ENCODE data around the gene SPATA25.
A peak's percentile ranks its signal among the peaks of the same experiment; 100 is the strongest.
"Not testable (repeated sequence)": the region's sequence is repeated elsewhere in the genome, so short reads cannot be mapped to it uniquely, and the experiment has no call there.

Gene SPATA25

GRCh38 chr20:45887346-45887715 is at the start of gene SPATA25:
SPATA25 (minus strand) TSS chr20:45887622; CDS start chr20:45887590, 32 bp downstream.
- no peak for DNase-seq (ENCODE audit: low read depth)

- no peak for DNase-seq (ENCODE audit: low read depth)
Measured at GRCh38 chr20:45935416-45936046, 48.1 kb upstream of the SPATA25 start.

- DNase-seq (ENCODE audit: low read depth) = peak; percentile 94
Measured at GRCh38 chr20:45934586-45935415, 47.4 kb upstream of the SPATA25 start, which contains the start of gene PCIF1. PCIF1 (plus strand) TSS chr20:45934683; CDS start chr20:45939000, 4,317 bp downstream.

- DNase-seq (ENCODE audit: low read depth) = no peak
Measured at GRCh38 chr20:45934046-45934585, 46.7 kb upstream of the SPATA25 start.

GRCh38 chr20:45933266-45934045 is 46.0 kb upstream of the SPATA25 start:
- peak; percentile 73 for DNase-seq (ENCODE audit: low read depth)

DNA sequence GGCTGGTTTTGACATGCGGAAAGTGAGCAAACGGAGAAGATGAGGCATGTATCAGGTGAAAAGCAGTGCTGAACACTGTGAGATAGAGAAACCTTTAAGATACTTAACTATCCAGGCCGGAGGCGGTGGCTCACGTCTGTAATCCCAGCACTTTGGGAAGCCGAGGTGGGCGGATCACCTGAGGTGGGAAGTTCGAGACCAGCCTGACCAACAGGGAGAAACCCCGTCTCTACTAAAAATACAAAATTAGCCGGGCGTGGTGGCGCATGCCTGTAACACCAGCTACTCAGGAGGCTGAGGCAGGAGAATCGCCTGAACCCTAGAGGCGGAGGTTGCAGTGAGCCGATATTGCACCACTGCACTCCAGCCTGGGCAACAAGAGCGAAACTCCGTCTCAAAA is 44.3 kb upstream of the SPATA25 start:
- not testable (repeated sequence) for DNase-seq (ENCODE audit: low read depth)

GRCh38 chr20:45927071-45927878 is 39.9 kb upstream of the SPATA25 start:
- DNase-seq (ENCODE audit: low read depth) = no peak

DNA sequence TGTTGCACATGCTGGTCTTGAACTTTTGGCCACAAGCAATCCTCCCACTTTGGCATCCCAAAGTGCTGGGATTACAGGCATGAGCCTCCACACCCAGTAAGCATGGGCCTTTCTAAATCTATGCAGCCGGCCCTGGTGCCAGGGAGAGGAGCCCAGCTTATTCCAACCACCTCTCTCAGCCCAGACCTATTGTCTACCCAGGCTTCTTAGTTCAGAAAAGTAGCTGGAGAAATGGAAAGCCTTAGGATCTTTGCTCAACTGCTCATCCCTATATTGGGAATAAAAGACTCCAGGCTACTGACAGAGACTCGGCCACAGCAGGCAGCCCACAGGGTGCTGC is 39.3 kb upstream of the SPATA25 start:
- DNase-seq (ENCODE audit: low read depth) = no peak

- no peak for DNase-seq (ENCODE audit: low read depth)
Measured at GRCh38 chr20:45925821-45926506, 38.5 kb upstream of the SPATA25 start.

DNA sequence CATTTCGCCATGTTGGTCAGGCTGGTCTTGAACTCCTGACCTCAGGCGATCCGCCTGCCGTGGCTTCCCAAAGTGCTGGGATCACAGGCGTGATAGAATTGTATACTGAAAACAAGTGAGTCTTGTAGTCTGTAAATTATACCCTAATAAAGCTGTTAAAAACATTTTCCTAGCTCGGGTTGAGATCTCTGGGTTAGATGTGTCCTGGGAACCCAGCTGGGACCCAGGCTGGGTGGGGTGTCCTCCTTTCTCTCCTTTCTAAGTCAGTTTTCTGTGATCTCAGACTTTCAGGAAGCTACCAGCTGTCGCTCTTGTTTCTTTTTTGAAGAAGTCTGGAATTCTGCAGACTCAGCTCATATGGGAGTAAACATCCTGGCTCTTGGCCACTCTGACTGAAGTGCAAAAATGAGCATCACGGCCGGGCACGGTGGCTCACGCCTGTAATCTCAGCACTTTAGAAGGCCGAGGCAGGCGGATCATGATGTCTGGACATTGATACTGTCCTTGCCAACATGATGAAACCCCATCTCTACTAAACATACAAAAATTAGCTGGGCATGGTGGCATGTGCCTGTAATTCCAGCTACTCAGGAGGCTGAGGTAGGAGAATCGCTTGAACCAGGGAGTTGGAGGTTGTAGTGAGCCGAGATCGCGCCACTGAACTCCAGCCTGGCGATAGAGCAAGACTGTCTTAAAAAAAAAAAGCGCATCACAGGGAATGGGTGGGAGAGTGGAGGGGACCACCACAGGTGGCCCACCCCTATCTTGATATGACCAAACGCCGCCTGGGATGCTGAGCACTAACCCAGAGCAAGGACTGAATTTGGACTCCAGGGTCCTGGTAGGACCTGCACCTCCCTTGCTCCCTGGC is 37.2 kb upstream of the SPATA25 start:
- no peak for DNase-seq (ENCODE audit: low read depth)

GRCh38 chr20:45921337-45922189 is 34.1 kb upstream of the SPATA25 start:
- DNase-seq (ENCODE audit: low read depth) = no peak

DNA sequence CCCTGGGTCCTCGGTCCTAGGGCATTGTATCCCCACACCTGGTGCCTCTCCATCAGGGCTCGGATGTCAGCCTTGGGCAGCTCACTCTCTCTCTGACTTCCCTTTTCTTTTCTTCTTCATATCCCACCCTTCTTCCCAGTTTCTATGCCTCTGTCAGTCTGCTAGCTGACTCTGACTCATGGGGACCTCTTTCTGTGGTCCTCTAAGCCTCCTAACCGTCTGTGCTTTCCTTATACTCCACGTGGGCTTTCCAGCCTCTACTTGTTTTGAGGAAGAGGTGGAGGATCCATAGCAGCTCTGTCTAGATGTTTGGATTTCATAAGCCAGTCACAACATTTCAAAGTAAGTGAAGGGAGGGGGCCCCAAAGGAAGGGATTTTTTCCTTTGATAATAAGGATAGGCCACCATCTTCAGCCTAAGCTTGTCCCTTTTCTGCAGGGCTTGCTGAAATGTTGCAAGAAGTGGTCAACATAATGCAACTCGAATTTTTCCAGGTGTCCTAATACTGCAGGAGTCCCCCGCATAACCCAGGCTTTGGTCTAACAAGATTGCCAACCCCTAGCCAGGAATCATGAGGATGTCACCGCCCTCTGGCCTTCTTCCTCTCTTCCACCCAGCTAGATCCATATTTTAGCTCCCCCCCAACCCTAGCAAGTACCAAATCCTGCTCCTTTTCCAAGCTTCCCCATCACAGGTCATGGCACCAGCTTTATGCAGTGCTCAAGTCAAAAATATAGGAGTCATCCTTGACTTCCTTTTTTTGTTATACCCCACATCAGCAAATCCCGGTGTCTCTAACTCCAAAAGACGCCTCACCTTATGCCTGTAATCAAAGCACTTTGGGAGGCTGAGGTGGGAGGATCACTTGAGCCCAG is 33.3 kb upstream of the SPATA25 start:
- no peak for DNase-seq (ENCODE audit: low read depth)

DNA sequence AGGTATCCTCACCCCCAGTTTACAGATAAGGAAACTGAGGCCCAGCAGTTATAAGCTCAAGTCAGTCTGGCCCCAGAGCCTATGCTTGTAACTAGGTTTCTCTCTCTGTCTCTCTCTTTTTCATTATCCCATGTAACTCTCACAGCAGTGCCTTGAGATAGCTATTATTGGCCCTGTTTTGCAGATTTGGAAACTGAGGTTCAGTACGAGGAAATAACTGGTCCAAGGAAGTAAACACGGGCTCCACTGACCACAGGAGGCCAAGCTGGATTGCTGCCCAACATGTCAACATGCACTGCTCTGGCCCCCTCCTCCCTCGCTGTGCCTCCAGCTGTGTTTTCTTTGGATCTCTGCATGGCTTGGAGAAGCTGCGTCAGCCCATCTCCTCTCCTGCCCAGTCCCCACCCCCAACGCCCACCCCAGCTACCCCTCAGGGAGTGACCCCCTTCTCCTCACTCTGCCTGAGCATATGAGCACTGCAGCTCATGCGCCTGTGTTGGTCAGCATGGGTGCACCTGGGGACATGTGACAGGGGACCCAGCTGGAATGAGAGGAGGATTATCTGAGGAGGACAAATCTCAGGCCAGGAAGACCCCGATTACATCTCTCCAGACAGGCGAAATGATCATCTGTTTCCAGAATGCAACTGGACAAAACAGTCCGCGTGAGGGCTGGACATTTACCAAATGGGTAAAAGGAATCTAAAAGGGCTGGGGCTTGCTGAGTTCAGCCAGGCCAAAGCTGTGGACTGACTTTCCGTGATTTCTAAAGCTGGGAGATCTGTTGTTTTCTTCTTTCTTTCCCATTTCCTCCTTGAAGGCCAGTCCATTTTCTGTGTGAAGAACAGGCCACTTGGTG is 32.3 kb upstream of the SPATA25 start:
- peak; percentile 90 for DNase-seq (ENCODE audit: low read depth)

DNA sequence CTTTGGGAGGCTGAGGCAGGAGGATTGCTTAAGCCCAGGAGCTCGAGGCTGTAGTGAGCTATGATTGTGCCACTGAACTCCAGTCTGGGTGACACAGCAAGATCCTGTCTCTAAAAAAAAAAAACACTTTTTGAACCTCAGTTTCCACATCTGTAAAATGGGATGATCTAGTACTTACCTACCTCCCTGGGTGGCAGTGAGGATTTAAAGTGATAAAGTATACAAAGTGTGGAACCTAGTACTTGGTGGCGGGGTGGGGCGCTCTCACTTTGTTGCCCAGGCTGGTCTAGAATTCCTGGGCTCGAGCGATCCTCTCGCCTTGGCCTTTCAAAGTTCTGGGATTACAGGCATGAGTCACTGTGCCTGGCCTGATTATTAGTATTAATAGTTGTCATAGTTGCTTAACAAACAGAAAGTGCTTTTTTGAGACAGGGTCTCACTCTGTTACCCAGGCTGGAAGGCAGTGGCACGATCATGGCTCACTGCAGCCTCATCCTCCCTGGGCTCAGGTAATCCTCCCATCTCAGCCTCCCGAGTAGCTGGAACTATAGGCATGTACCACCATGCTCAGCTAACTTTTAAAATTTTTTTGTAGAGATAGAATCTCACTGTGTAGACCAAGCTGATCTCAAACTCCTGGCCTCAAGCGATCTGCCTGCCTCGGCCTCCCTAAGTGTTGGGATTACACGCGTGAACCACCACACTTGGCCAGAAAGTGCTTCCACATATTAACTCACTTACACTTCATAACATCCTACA is 31.5 kb upstream of the SPATA25 start:
- no peak for DNase-seq (ENCODE audit: low read depth)

GRCh38 chr20:45918182-45918737 is 30.8 kb upstream of the SPATA25 start:
- no peak for DNase-seq (ENCODE audit: low read depth)

- DNase-seq (ENCODE audit: low read depth) = no peak
Measured at GRCh38 chr20:45917790-45918141, 30.3 kb upstream of the SPATA25 start.
